ENCODE measurements around the gene RBMS1. TPM values are rescaled to one million over a fixed set of nuclear protein-coding genes. Genes with fewer than 3 reads are reported as not detected.
"Not testable (repeated sequence)": the region's sequence is repeated elsewhere in the genome, so short reads cannot be mapped to it uniquely, and the experiment has no call there.

The RBMS1 gene
- total and polyA plus RNA-seq, 2 donors (not counting 1 experiment from before 2014, with no cell fraction given), result 18.0 to 36.7 TPM

GRCh38 chr2:160490733-160491685 lies 2.6 kb downstream of the RBMS1 start:
- H3K4me2 ChIP-seq (replicated peaks; ENCODE audit: low read depth, low read length, poor library complexity, severe bottlenecking), result no peak overlapping the region
- Mint-ChIP-seq H3K4me1 (peaks cover 6% of the 10 kb centered on the region), H3K9me3 (ENCODE audit: insufficient read depth) (no peaks in the 10 kb centered on the region), H3K27me3 (peaks cover 53% of the 10 kb centered on the region), H3K27ac (no peak overlapping the region), H3K4me3 (no peak overlapping the region)
- POLR2A ChIA-PET, result no interaction called here
- CTCF ChIA-PET, result no interaction called here
- ATAC-seq (ENCODE audit: low read depth), result no peak
- no peak overlapping the region for H3K4me3 ChIP-seq (ENCODE audit: control extremely low read depth in 1 of 5, extremely low read depth in 1 of 5, insufficient read depth in 1 of 5, low read depth in 2 of 5, low read length in 4 of 5)
- no peak overlapping the region for H3K9ac ChIP-seq (ENCODE audit: low read length)
- intact Hi-C loops (cut with micrococcal nuclease), result loop anchor here (10.0 kb wide), 1 partner anchor 86 kb away; no protein-coding TSS in a partner anchor
- no peak overlapping the region for H3K27ac ChIP-seq (ENCODE audit: low read length in 2 of 2)
- H3K79me2 ChIP-seq (ENCODE audit: control insufficient read depth, insufficient read depth, low read length), result no peaks in the 10 kb centered on the region
- H2AFZ ChIP-seq (ENCODE audit: insufficient read depth, low read depth, low read length, poor library complexity, severe bottlenecking), result no peak overlapping the region
- peaks cover 0 to 43% (median 24%) of the 10 kb centered on the region in 4 experiments for H3K27me3 ChIP-seq (replicated peaks in 1 of 4; ENCODE audit: control extremely low read depth in 1 of 4, control insufficient read depth in 3 of 4, insufficient read depth in 4 of 4, low read length in 3 of 4)
- H3K4me1 ChIP-seq (ENCODE audit: control insufficient read depth in 2 of 2, insufficient read depth in 2 of 2, low read length in 2 of 2), result peaks cover 11 to 16% of the 10 kb centered on the region in 2 donors
- H3K9me3 ChIP-seq (ENCODE audit: control extremely low read depth in 1 of 3, control insufficient read depth in 2 of 3, insufficient read depth in 1 of 3, low read length in 2 of 3), result no peaks in the 10 kb centered on the region
- H3K36me3 ChIP-seq (replicated peaks in 1 of 2; ENCODE audit: control extremely low read depth in 1 of 2, control insufficient read depth in 1 of 2, extremely low read depth in 1 of 2, insufficient read depth in 2 of 2, low read length in 1 of 2), result no peaks in the 10 kb centered on the region
- TF ChIP-seq CTCF (IDR thresholded peaks at IDR 0.05) (no peak), EZH2 (IDR thresholded peaks at IDR 0.05; ENCODE audit: borderline replicate concordance, insufficient read depth, low read depth, low read length, poor library complexity, severe bottlenecking) (no peak)
- no peaks in the 10 kb centered on the region for H4K20me1 ChIP-seq (ENCODE audit: control insufficient read depth, insufficient read depth, low read length, poor library complexity, severe bottlenecking)
- DNase-seq, result no peak
- WGBS (ENCODE audit: insufficient coverage), result no CpG with 5 or more reads among the region's 8 CpGs

- no peak overlapping the region for H3K4me3 ChIP-seq (ENCODE audit: control extremely low read depth in 1 of 5, extremely low read depth in 1 of 5, insufficient read depth in 1 of 5, low read depth in 2 of 5, low read length in 4 of 5)
- no peak overlapping the region for H3K4me3 Mint-ChIP-seq
- ChIA-PET CTCF (no interaction called here), POLR2A (no interaction called here)
- TF ChIP-seq EZH2 (IDR thresholded peaks at IDR 0.05; ENCODE audit: borderline replicate concordance, insufficient read depth, low read depth, low read length, poor library complexity, severe bottlenecking) (no peak), CTCF (IDR thresholded peaks at IDR 0.05) (no peak)
- peaks cover 0 to 30% (median 15%) of the 10 kb centered on the region in 4 experiments for H3K27me3 ChIP-seq (replicated peaks in 1 of 4; ENCODE audit: control extremely low read depth in 1 of 4, control insufficient read depth in 3 of 4, insufficient read depth in 4 of 4, low read length in 3 of 4)
- no peaks in the 10 kb centered on the region for H3K9me3 ChIP-seq (ENCODE audit: control extremely low read depth in 1 of 3, control insufficient read depth in 2 of 3, insufficient read depth in 1 of 3, low read length in 2 of 3)
- no peaks in the 10 kb centered on the region for H3K36me3 ChIP-seq (replicated peaks in 1 of 2; ENCODE audit: control extremely low read depth in 1 of 2, control insufficient read depth in 1 of 2, extremely low read depth in 1 of 2, insufficient read depth in 2 of 2, low read length in 1 of 2)
- no peaks in the 10 kb centered on the region for H3K79me2 ChIP-seq (ENCODE audit: control insufficient read depth, insufficient read depth, low read length)
- H3K27ac ChIP-seq (ENCODE audit: low read length in 2 of 2), result no peak overlapping the region
- no peak overlapping the region for H3K9ac ChIP-seq (ENCODE audit: low read length)
- no peak overlapping the region for H2AFZ ChIP-seq (ENCODE audit: insufficient read depth, low read depth, low read length, poor library complexity, severe bottlenecking)
- no peak overlapping the region for H3K27ac Mint-ChIP-seq
- ATAC-seq (ENCODE audit: low read depth) (no peak), DNase-seq (no peak)
- intact Hi-C loops (cut with micrococcal nuclease), result no loop called here
- H3K4me1 ChIP-seq (ENCODE audit: control insufficient read depth in 2 of 2, insufficient read depth in 2 of 2, low read length in 2 of 2), result peaks cover 10 to 11% of the 10 kb centered on the region in 2 donors
- peaks cover 42% of the 10 kb centered on the region for H3K27me3 Mint-ChIP-seq
- peaks cover 4% of the 10 kb centered on the region for H3K4me1 Mint-ChIP-seq
- no CpG with 5 or more reads among the region's 1 CpG for WGBS (ENCODE audit: insufficient coverage)
- no peak overlapping the region for H3K4me2 ChIP-seq (replicated peaks; ENCODE audit: low read depth, low read length, poor library complexity, severe bottlenecking)
- no peaks in the 10 kb centered on the region for H4K20me1 ChIP-seq (ENCODE audit: control insufficient read depth, insufficient read depth, low read length, poor library complexity, severe bottlenecking)
- no peaks in the 10 kb centered on the region for H3K9me3 Mint-ChIP-seq (ENCODE audit: insufficient read depth)
Measured at GRCh38 chr2:160489111-160489510, 4.5 kb downstream of the RBMS1 start.

GRCh38 chr2:160488289-160488688 lies 5.3 kb downstream of the RBMS1 start:
- H3K4me1 Mint-ChIP-seq; H2AFZ ChIP-seq (ENCODE audit: insufficient read depth, low read depth, low read length, poor library complexity, severe bottlenecking); H3K4me3 ChIP-seq (ENCODE audit: control extremely low read depth in 1 of 5, extremely low read depth in 1 of 5, insufficient read depth in 1 of 5, low read depth in 2 of 5, low read length in 4 of 5); POLR2A ChIA-PET; H3K4me1 ChIP-seq (ENCODE audit: control insufficient read depth in 2 of 2, insufficient read depth in 2 of 2, low read length in 2 of 2); H3K27ac ChIP-seq (ENCODE audit: low read length in 2 of 2); H3K9me3 Mint-ChIP-seq (ENCODE audit: insufficient read depth); H3K9me3 ChIP-seq (ENCODE audit: control extremely low read depth in 1 of 3, control insufficient read depth in 2 of 3, insufficient read depth in 1 of 3, low read length in 2 of 3); H3K4me3 Mint-ChIP-seq; H3K4me2 ChIP-seq (replicated peaks; ENCODE audit: low read depth, low read length, poor library complexity, severe bottlenecking); CTCF ChIA-PET; H4K20me1 ChIP-seq (ENCODE audit: control insufficient read depth, insufficient read depth, low read length, poor library complexity, severe bottlenecking); H3K9ac ChIP-seq (ENCODE audit: low read length); H3K79me2 ChIP-seq (ENCODE audit: control insufficient read depth, insufficient read depth, low read length); H3K27ac Mint-ChIP-seq; H3K36me3 ChIP-seq (replicated peaks in 1 of 2; ENCODE audit: control extremely low read depth in 1 of 2, control insufficient read depth in 1 of 2, extremely low read depth in 1 of 2, insufficient read depth in 2 of 2, low read length in 1 of 2); DNase-seq; ATAC-seq (ENCODE audit: low read depth); intact Hi-C loops (cut with micrococcal nuclease): not testable (repeated sequence)
- peaks cover 40% of the 10 kb centered on the region for H3K27me3 Mint-ChIP-seq
- H3K27me3 ChIP-seq (replicated peaks in 1 of 4; ENCODE audit: control extremely low read depth in 1 of 4, control insufficient read depth in 3 of 4, insufficient read depth in 4 of 4, low read length in 3 of 4), result peaks cover 0 to 29% (median 11%) of the 10 kb centered on the region in 4 experiments
- 83% methylated on average over 9 of the region's 12 CpGs for WGBS (ENCODE audit: insufficient coverage)
